OCI-LY3 (cell line): Measurements from ENCODE around the gene ACAP2.

Experiments
- H2AFZ ChIP-seq: fragments of 200-600, 300-600 bp; shearing (Covaris generic); 2 replicates; pipeline ENCODE4 v1.6.0; 2014; ENCODE audit warnings: antibody characterized with exemption, low read depth, low read length
- H3K27ac ChIP-seq: fragments of 200-600, 300-600 bp; sonication (generic); 2 replicates; pipeline ENCODE4 v1.5.1; 2014; ENCODE audit warnings: mild to moderate bottlenecking, low read length, moderate library complexity, mixed read lengths
- H3K27me3 ChIP-seq: fragments of 200-600, 300-600 bp; sonication (generic); 2 replicates; pipeline ENCODE4 v1.6.1; 2014; ENCODE audit warnings: low read depth, low read length, mixed read lengths
- H3K36me3 ChIP-seq: fragments of 200-600, 300-600 bp; sonication (generic); replicated peaks from 2 replicates; pipeline ENCODE3; 2014; ENCODE audit warnings: low read depth, low read length, mixed read lengths
- H3K4me1 ChIP-seq: fragments of 300-600, 200-600 bp; sonication (generic); 2 replicates; pipeline ENCODE4 v1.6.1; 2014; ENCODE audit warnings: low read length, mixed read lengths
- H3K4me2 ChIP-seq: fragments of 200-600, 300-600 bp; sonication (generic); 2 replicates; pipeline ENCODE4 v1.6.1; 2014; ENCODE audit warnings: low read length, mixed read lengths
- H3K4me3 ChIP-seq: fragments of 300-600, 200-600 bp; sonication (generic); 2 replicates; pipeline ENCODE4 v1.5.1; 2014; ENCODE audit warnings: antibody characterized with exemption, mild to moderate bottlenecking, low read length, moderate library complexity
- H3K79me2 ChIP-seq: fragments of 300-600, 200-600 bp; shearing (Covaris generic); 2 replicates; pipeline ENCODE4 v1.6.1; 2014; ENCODE audit warnings: mild to moderate bottlenecking, low read length, mixed read lengths
- H3K9ac ChIP-seq: fragments of 300-600, 200-600 bp; shearing (Covaris generic); 2 replicates; pipeline ENCODE4 v1.6.0; 2014; ENCODE audit warnings: mild to moderate bottlenecking, low read length, moderate library complexity
- H3K9me3 ChIP-seq: fragments of 200-600, 300-600 bp; shearing (Covaris generic); 2 replicates; pipeline ENCODE4 v1.6.1; 2014; ENCODE audit warnings: low read length, mixed read lengths; ENCODE audit not compliant: insufficient read depth
- H4K20me1 ChIP-seq: fragments of 200-600, 300-600 bp; sonication (generic); 2 replicates; pipeline ENCODE4 v1.6.1; 2016; ENCODE audit warnings: low read length, mixed read lengths; ENCODE audit not compliant: insufficient read depth
- CTCF ChIP-seq: fragments of 200-600, 300-600 bp; sonication (generic); IDR thresholded peaks from 2 replicates; pipeline ENCODE4 v1.5.1; 2014; ENCODE audit warnings: antibody characterized with exemption, low read length, low read depth
- EZH2phosphoT487 ChIP-seq: fragments of 200-600 bp; shearing (Covaris generic); IDR thresholded peaks from 2 replicates; pipeline ENCODE4 v1.6.1; 2018; ENCODE audit warnings: antibody characterized with exemption, mixed run types, low read depth

ACAP2 gene

GRCh38 chr3:195407531-195408409, 35.0 kb downstream of the ACAP2 start:
- H3K27ac ChIP-seq: no peak overlapping the region
- H3K79me2 ChIP-seq: peaks cover 45% of the 10 kb centered on the region; the same call in 1 of the 2 replicates
- no peak overlapping the region for H3K4me2 ChIP-seq
- no peak overlapping the region for H2AFZ ChIP-seq
- no peak overlapping the region for H3K9ac ChIP-seq
- H3K27me3 ChIP-seq: no peaks in the 10 kb centered on the region
- TF ChIP-seq EZH2phosphoT487 (no peak), CTCF (no peak)
- peaks cover 27% of the 10 kb centered on the region for H3K36me3 ChIP-seq
- no peak overlapping the region for H3K4me3 ChIP-seq
- H3K4me1 ChIP-seq: peaks cover 4% of the 10 kb centered on the region; the same call in 1 of the 2 replicates
- peaks cover 25% of the 10 kb centered on the region for H4K20me1 ChIP-seq
- H3K9me3 ChIP-seq: 0 out of 2 replicates have a peak, but pooled peaks cover 4% of the 10 kb centered on the region

GRCh38 chr3:195405651-195406050, 37.2 kb downstream of the ACAP2 start:
- H3K4me1 ChIP-seq: peaks cover 4% of the 10 kb centered on the region; the same call in 1 of the 2 replicates
- H3K9me3 ChIP-seq: 0 out of 2 replicates have a peak, but pooled peaks cover 4% of the 10 kb centered on the region
- H3K9ac ChIP-seq: no peak overlapping the region
- peaks cover 31% of the 10 kb centered on the region for H4K20me1 ChIP-seq
- H3K4me3 ChIP-seq: no peak overlapping the region
- H3K36me3 ChIP-seq: peaks cover 20% of the 10 kb centered on the region
- no peak overlapping the region for H2AFZ ChIP-seq
- no peak overlapping the region for H3K4me2 ChIP-seq
- no peak overlapping the region for H3K27ac ChIP-seq
- TF ChIP-seq EZH2phosphoT487 (no peak), CTCF (no peak)
- no peaks in the 10 kb centered on the region for H3K27me3 ChIP-seq
- H3K79me2 ChIP-seq: peaks cover 57% of the 10 kb centered on the region; the same call in 1 of the 2 replicates

GRCh38 chr3:195403841-195404408, 38.9 kb downstream of the ACAP2 start:
- no peak overlapping the region for H2AFZ ChIP-seq
- H3K36me3 ChIP-seq: peaks cover 13% of the 10 kb centered on the region
- H3K9me3 ChIP-seq: 0 out of 2 replicates have a peak, but pooled peaks cover 4% of the 10 kb centered on the region
- no peak for TF ChIP-seq CTCF
- TF ChIP-seq EZH2phosphoT487: no peak
- no peak overlapping the region for H3K9ac ChIP-seq
- no peak overlapping the region for H3K4me2 ChIP-seq
- peaks cover 64% of the 10 kb centered on the region; the same call in 1 of the 2 replicates for H3K79me2 ChIP-seq
- peaks cover 4% of the 10 kb centered on the region; the same call in 1 of the 2 replicates for H3K4me1 ChIP-seq
- H3K27ac ChIP-seq: no peak overlapping the region
- H3K4me3 ChIP-seq: no peak overlapping the region
- H4K20me1 ChIP-seq: peaks cover 32% of the 10 kb centered on the region
- H3K27me3 ChIP-seq: no peaks in the 10 kb centered on the region

- H3K4me3 ChIP-seq: no peak overlapping the region
- TF ChIP-seq CTCF: no peak
- TF ChIP-seq EZH2phosphoT487: no peak
- peaks cover 32% of the 10 kb centered on the region for H4K20me1 ChIP-seq
- peaks cover 13% of the 10 kb centered on the region for H3K36me3 ChIP-seq
- no peak overlapping the region for H3K9ac ChIP-seq
- peaks cover 4% of the 10 kb centered on the region; the same call in 1 of the 2 replicates for H3K4me1 ChIP-seq
- peaks cover 61% of the 10 kb centered on the region; the same call in 1 of the 2 replicates for H3K79me2 ChIP-seq
- no peak overlapping the region for H2AFZ ChIP-seq
- H3K27ac ChIP-seq: no peak overlapping the region
- H3K9me3 ChIP-seq: 0 out of 2 replicates have a peak, but pooled peaks cover 4% of the 10 kb centered on the region
- H3K27me3 ChIP-seq: no peaks in the 10 kb centered on the region
- H3K4me2 ChIP-seq: no peak overlapping the region
Observed at GRCh38 chr3:195403244-195403643, 39.6 kb downstream of the ACAP2 start.
